GM21515 (cell line): Measurements from ENCODE around the gene TMED7.

Experiments
- ATAC-seq: cut with Tn5 transposase; IDR thresholded peaks from one replicate; pipeline ENCODE4 v1.9.1; 2021; ENCODE audit not compliant: unreplicated experiment

TMED7 gene

GRCh38 chr5:115627295-115627865, 1.5 kb upstream of the TMED7 start:
- ATAC-seq = no peak

GRCh38 chr5:115626445-115626823, 598 bp upstream of the TMED7 start:
- peak; percentile 33 for ATAC-seq

GRCh38 chr5:115624994-115625393, 842 bp downstream of the TMED7 start:
- no peak for ATAC-seq

- ATAC-seq = no peak
These were observed 2.2 kb downstream of the TMED7 start for GRCh38 chr5:115623658-115624057.

- no peak for ATAC-seq
These were observed 4.4 kb downstream of the TMED7 start for GRCh38 chr5:115621365-115621900.

- no peak for ATAC-seq
These were observed 8.9 kb downstream of the TMED7 start for GRCh38 chr5:115616892-115617291.

GRCh38 chr5:115616472-115616871, 9.4 kb downstream of the TMED7 start:
- ATAC-seq = no peak

GRCh38 chr5:115611873-115612272, 14.0 kb downstream of the TMED7 start:
- no peak for ATAC-seq

GRCh38 chr5:115607935-115608334, 17.9 kb downstream of the TMED7 start:
- ATAC-seq = no peak

- ATAC-seq = no peak
These were observed 20.4 kb downstream of the TMED7 start for GRCh38 chr5:115605436-115605835.

- peak; percentile 14 for ATAC-seq
These were observed 23.2 kb downstream of the TMED7 start for GRCh38 chr5:115602591-115603125.

- ATAC-seq = peak; percentile 77
These were observed 23.9 kb downstream of the TMED7 start, which contains the start of gene TICAM2 for GRCh38 chr5:115601701-115602590. TSS of gene TICAM2 (minus strand) at chr5:115602479. CDS start at chr5:115581256, 21,223 bp downstream.

GRCh38 chr5:115600766-115601165, 25.1 kb downstream of the TMED7 start:
- no peak for ATAC-seq

GRCh38 chr5:115599924-115600323, 25.9 kb downstream of the TMED7 start:
- no peak for ATAC-seq

GRCh38 chr5:115599502-115599901, 26.3 kb downstream of the TMED7 start:
- peak; percentile 39 for ATAC-seq

- no peak for ATAC-seq
These were observed 31.4 kb downstream of the TMED7 start for GRCh38 chr5:115594128-115595047.

GRCh38 chr5:115589043-115589442, 36.8 kb downstream of the TMED7 start:
- ATAC-seq = no peak

GRCh38 chr5:115588640-115589039, 37.2 kb downstream of the TMED7 start:
- ATAC-seq = no peak

GRCh38 chr5:115586525-115587146, 39.2 kb downstream of the TMED7 start:
- no peak for ATAC-seq

- ATAC-seq = no peak
These were observed 40.6 kb downstream of the TMED7 start for GRCh38 chr5:115585265-115585664.
